ENCODE data around the gene PNKD.

GRCh38 chr2:218233543-218233942 lies 36.8 kb upstream of the PNKD start:
- no peak for TF ChIP-seq YY1 (IDR thresholded peaks at IDR 0.05; ENCODE audit: extremely low read depth, insufficient replicate concordance, low read depth, low read length)
- TF ChIP-seq CTCF (IDR thresholded peaks at IDR 0.05 in 2 of 3, conservative IDR thresholded peaks at IDR 0.05 in 1 of 3; ENCODE audit: borderline replicate concordance in 1 of 3, insufficient read depth in 1 of 3, low read depth in 2 of 3, low read length in 2 of 3) = no peak
- no peak for TF ChIP-seq EZH2 (IDR thresholded peaks at IDR 0.05)
- no peak for TF ChIP-seq POLR2A (IDR thresholded peaks at IDR 0.05; ENCODE audit: borderline replicate concordance, extremely low read depth, insufficient read depth, insufficient read length)
- no peak for TF ChIP-seq RAD21 (IDR thresholded peaks at IDR 0.05; ENCODE audit: low read depth)
- TF ChIP-seq SIN3A (IDR thresholded peaks at IDR 0.05; ENCODE audit: low read depth) = no peak
- no peak for TF ChIP-seq JUND (IDR thresholded peaks at IDR 0.05)
- no peak for TF ChIP-seq FOSL1 (IDR thresholded peaks at IDR 0.05; ENCODE audit: low read depth)
- TF ChIP-seq SP1 (IDR thresholded peaks at IDR 0.05; ENCODE audit: low read depth) = no peak
- no peak for TF ChIP-seq EZH2phosphoT487 (IDR thresholded peaks at IDR 0.05; ENCODE audit: borderline replicate concordance)
- TF ChIP-seq ZNF274 (IDR thresholded peaks at IDR 0.05; ENCODE audit: low read depth, low read length) = no peak
- TF ChIP-seq SRF (IDR thresholded peaks at IDR 0.05; ENCODE audit: low read depth) = no peak
- TF ChIP-seq POLR2AphosphoS5 (IDR thresholded peaks at IDR 0.05; ENCODE audit: low read depth, low read length) = no peak
- no peak for TF ChIP-seq MAX (IDR thresholded peaks at IDR 0.05)
